NB4 (cell line): ENCODE results near the gene KCNG2.
"Not testable (repeated sequence)": the region's sequence is repeated elsewhere in the genome, so short reads cannot be mapped to it uniquely, and the experiment has no call there.

Experiments used
- DNase-seq: peaks from one replicate; pipeline ENCODE4 v3.0.0; 2010; ENCODE audit warnings: low read depth
- H3K4me3 ChIP-seq: one replicate; pipeline ENCODE4 v1.5.1; 2011; ENCODE audit warnings: mild to moderate bottlenecking, low read depth, low read length, moderate library complexity
- CTCF ChIP-seq: IDR thresholded peaks from one replicate; pipeline ENCODE4 v1.5.1; 2012; ENCODE audit warnings: low read depth, low read length
- MAX ChIP-seq: IDR thresholded peaks from 2 replicates; pipeline ENCODE4 v1.6.1; 2011; ENCODE audit warnings: low read depth, low read length
- MYC ChIP-seq: IDR thresholded peaks from 2 replicates; pipeline ENCODE4 v1.6.1; 2011; ENCODE audit warnings: low read depth, low read length
- POLR2A ChIP-seq: IDR thresholded peaks from 2 replicates; pipeline ENCODE4 v1.6.1; 2011; ENCODE audit warnings: mild to moderate bottlenecking; ENCODE audit not compliant: insufficient read length; ENCODE audit errors: extremely low read depth

Gene KCNG2

GRCh38 chr18:79797518-79798345, at the start of gene KCNG2:
Gene KCNG2 (plus strand): TSS chr18:79797938. CDS start chr18:79863668, 65,730 bp downstream.
- TF ChIP-seq CTCF, result peak; percentile 6
- no peak for TF ChIP-seq MAX
- no peak within 1 kb of the TSS for H3K4me3 ChIP-seq
- peak; percentile 41 for DNase-seq

GRCh38 chr18:79748321-79749180, 49.2 kb upstream of the KCNG2 start:
- H3K4me3 ChIP-seq, result no peak overlapping the region
- no peak for DNase-seq
- TF ChIP-seq CTCF (no peak), MYC (no peak), MAX (no peak), POLR2A (no peak)

GRCh38 chr18:79749251-79750191, 48.2 kb upstream of the KCNG2 start:
- no peak overlapping the region for H3K4me3 ChIP-seq
- no peak for DNase-seq
- TF ChIP-seq POLR2A (no peak), MAX (no peak)

- no peak for DNase-seq
- TF ChIP-seq MYC (no peak), CTCF (no peak), MAX (no peak), POLR2A (no peak)
- no peak overlapping the region for H3K4me3 ChIP-seq
Observed at GRCh38 chr18:79750980-79751571, 46.7 kb upstream of the KCNG2 start.

GRCh38 chr18:79751918-79752578, 45.7 kb upstream of the KCNG2 start:
- H3K4me3 ChIP-seq, DNase-seq: not testable (repeated sequence)

- DNase-seq, result not testable (repeated sequence)
Observed at GRCh38 chr18:79752946-79753345, 44.8 kb upstream of the KCNG2 start.

More at GRCh38 chr18:79752946-79753345, 44.8 kb upstream of the KCNG2 start:
- H3K4me3 ChIP-seq, result not testable (repeated sequence)
